Psoas muscle (tissue), 8 donors: ENCODE data around the gene SEH1L. TPM values are rescaled to one million over a fixed set of nuclear protein-coding genes. Genes with fewer than 3 reads are reported as not detected.

Experiments
- ATAC-seq, 4 donors: fragments of 200-7000 bp; cut with Tn5 transposase; one replicate each; pipeline ENCODE4 v1.9.1; 2020; ENCODE audit warnings: moderate library complexity in 3 of 4, mild to moderate bottlenecking in 2 of 4
- DNase-seq, 2 donors: peaks; one replicate each; pipeline ENCODE4 v3.0.0-alpha.2; 2020
- H3K27ac ChIP-seq: fragments of 200-600 bp; one replicate; pipeline ENCODE4 v1.8.0; 2022
- H3K27me3 ChIP-seq, 3 donors: fragments of 200-600 bp in 1 of 3; one replicate each; pipeline versions ENCODE4 v1.6.1 to v1.8.0; 2013 to 2022; ENCODE audit warnings: low read length in 2 of 3, mild to moderate bottlenecking in 2 of 3, moderate library complexity in 1 of 3; ENCODE audit not compliant: insufficient read depth in 3 of 3
- H3K36me3 ChIP-seq, 2 donors: fragments of 200-600 bp in 1 of 2; one replicate each; pipeline versions ENCODE4 v1.6.1 to v1.8.0; 2013 to 2022; ENCODE audit warnings: low read depth in 1 of 2, mild to moderate bottlenecking in 1 of 2, moderate library complexity in 1 of 2; ENCODE audit not compliant: insufficient read depth in 1 of 2
- H3K4me1 ChIP-seq: fragments of 200-600 bp; one replicate; pipeline ENCODE4 v1.8.0; 2022
- H3K4me3 ChIP-seq: fragments of 200-600 bp; one replicate; pipeline ENCODE4 v1.8.0; 2022; ENCODE audit warnings: mild to moderate bottlenecking
- H3K9me3 ChIP-seq: fragments of 200-600 bp; one replicate; pipeline ENCODE4 v1.8.0; 2022
- CTCF ChIP-seq: fragments of 200-600 bp; IDR thresholded peaks from one replicate; pipeline ENCODE4 v1.8.0; 2022; ENCODE audit warnings: antibody characterized with exemption
- WGBS, 3 donors: extraction: QIAGEN DNeasy Blood & Tissue Kit; methylation state at CpG; one replicate each; pipeline versions ENCODE4 v1.1.6 to v1.1.7; 2013; 5-methylcytosine and 5-hydroxymethylcytosine counted together
- intact Hi-C, 2 donors: fragments of 100-400 bp; cut with DNase I; formaldehyde crosslinking; loops; one replicate each; pipeline versions ENCODE4 v1.11.0 to v1.14.2; 2022
- polyA plus RNA-seq, 3 donors: library from polyadenylated mRNA; stranded (reverse); fragments of 200-250 nt; gene quantifications; one replicate each; pipeline ENCODE4 v1.2.3, GENCODE V29; 2013
- total RNA-seq, 4 donors: library from RNA; stranded (reverse); fragmentation: NEBNext Ultra II Directional in 2 of 4; extraction: Animal tissue kit (Norgen Biotek cat#: 25700) in 2 of 4; gene quantifications; one replicate each; pipeline versions ENCODE4 v1.2.1 to v1.2.4, GENCODE V29; 2021 to 2023
- donor health status: healthy with polysubstance abuse.
- donor health status: DM: no; HTN: no; CAD: no; lungs with moderate emphysema.
- donor health status: Bipolar disorder and iron deficiency.
- donor health status: healthy.
- donor health status: DM: yes; HTN: yes; CAD: no.
- donor health status: DM: no; HTN: no; CAD: no.
- donor health status: DM: no; HTN: no; CAD: no.
- donor health status: DM: yes; HTN: yes; CAD: no.

The SEH1L gene
- total and polyA plus RNA-seq, 7 donors: 22.7 to 70.9 (median 38.2) TPM

GRCh38 chr18:13003466-13003896 is 55.7 kb downstream of the SEH1L start:
- H3K27ac ChIP-seq: no peak overlapping the region
- TF ChIP-seq CTCF: no peak
- peaks cover 0 to 51% of the 10 kb centered on the region in 2 donors for H3K36me3 ChIP-seq
- 80 to 82% (median 80%) methylated on average over 7 of the region's 7 CpGs for WGBS, 3 donors
- intact Hi-C loops: no loop called here
- H3K27me3 ChIP-seq: no peaks in the 10 kb centered on the region
- no peaks in the 10 kb centered on the region for H3K9me3 ChIP-seq
- no peak overlapping the region for H3K4me3 ChIP-seq
- DNase-seq (no peak), ATAC-seq (peak in 3 of 4 donors; percentile 40 to 63 (median 63))
- no peaks in the 10 kb centered on the region for H3K4me1 ChIP-seq

- peaks cover 6 to 60% of the 10 kb centered on the region in 2 donors for H3K36me3 ChIP-seq
- no peaks in the 10 kb centered on the region for H3K9me3 ChIP-seq
Observed at GRCh38 chr18:13004396-13004795, 56.6 kb downstream of the SEH1L start.

GRCh38 chr18:13005289-13005688 is 57.5 kb downstream of the SEH1L start:
- no peak for TF ChIP-seq CTCF
- Histone ChIP-seq H3K27me3 (no peaks in the 10 kb centered on the region), H3K9me3 (no peaks in the 10 kb centered on the region), H3K36me3 (peaks cover 8 to 65% of the 10 kb centered on the region in 2 donors), H3K4me3 (no peak overlapping the region), H3K4me1 (no peaks in the 10 kb centered on the region), H3K27ac (no peak overlapping the region)
- intact Hi-C loops: no loop called here
- 90 to 100% (median 94%) methylated on average over 1 of the region's 1 CpG for WGBS, 3 donors
- no peak for DNase-seq
- no peak for ATAC-seq

More at GRCh38 chr18:13004396-13004795, 56.6 kb downstream of the SEH1L start:
- WGBS, 3 donors: 91 to 94% (median 92%) methylated on average over 8 of the region's 8 CpGs
- intact Hi-C loops: no loop called here
- TF ChIP-seq CTCF: no peak
- Histone ChIP-seq H3K27ac (no peak overlapping the region), H3K4me1 (no peaks in the 10 kb centered on the region), H3K27me3 (no peaks in the 10 kb centered on the region), H3K4me3 (no peak overlapping the region)
- DNase-seq (no peak), ATAC-seq (no peak)

GRCh38 chr18:13006531-13007247 is 58.9 kb downstream of the SEH1L start:
- Histone ChIP-seq H3K27me3 (no peaks in the 10 kb centered on the region), H3K9me3 (no peaks in the 10 kb centered on the region), H3K27ac (no peak overlapping the region), H3K4me3 (no peak overlapping the region), H3K4me1 (no peaks in the 10 kb centered on the region), H3K36me3 (peaks cover 8 to 65% of the 10 kb centered on the region in 2 donors)
- intact Hi-C loops: no loop called here
- ATAC-seq: no peak
- DNase-seq: no peak
- no peak for TF ChIP-seq CTCF
- 73 to 80% (median 80%) methylated on average over 12 of the region's 12 CpGs for WGBS, 3 donors

GRCh38 chr18:13007248-13007560 is 59.4 kb downstream of the SEH1L start:
- Histone ChIP-seq H3K27me3 (no peaks in the 10 kb centered on the region), H3K4me1 (no peaks in the 10 kb centered on the region), H3K9me3 (no peaks in the 10 kb centered on the region), H3K4me3 (no peak overlapping the region), H3K36me3 (peaks cover 8 to 65% of the 10 kb centered on the region in 2 donors), H3K27ac (no peak overlapping the region)
- WGBS, 3 donors: 23 to 35% (median 25%) methylated on average over 2 of the region's 2 CpGs
- no peak for ATAC-seq
- DNase-seq: no peak
- intact Hi-C loops: no loop called here
- no peak for TF ChIP-seq CTCF
